Transverse colon (tissue), 4 donors: ENCODE results near the gene SNAP25.

Experiments
- CTCF ChIP-seq, 5 experiments: fragments of 200-600 bp in 3 of 5; fragments of 450-650 bp in 2 of 5; sonication (generic) in 3 of 5; IDR thresholded peaks; 1 replicate in 2 of 5; 2 replicates in 3 of 5; pipeline ENCODE4 v1.5.1; 2016 to 2017; ENCODE audit warnings: antibody characterized with exemption in 5 of 5, inconsistent platforms in 3 of 5, mild to moderate bottlenecking in 2 of 5, moderate library complexity in 1 of 5
- POLR2A ChIP-seq: fragments of 450-650 bp; IDR thresholded peaks from one replicate; pipeline ENCODE4 v1.6.1; 2016; ENCODE audit warnings: antibody characterized with exemption, mild to moderate bottlenecking, moderate library complexity
- POLR2AphosphoS5 ChIP-seq, 3 donors: sonication (generic); formaldehyde crosslinking; IDR thresholded peaks; one replicate each; pipeline ENCODE4 v1.6.1; 2016; ENCODE audit warnings: antibody characterized with exemption in 3 of 3

- TF ChIP-seq POLR2AphosphoS5 (IDR thresholded peaks at IDR 0.05) (no peak), CTCF (IDR thresholded peaks at IDR 0.05) (no peak), POLR2A (no peak)
Measured at GRCh38 chr20:10209091-10209490, 9.5 kb upstream of the SNAP25 start.
